Loucy (cell line): ENCODE measurements around the gene NTN1.
A peak's percentile ranks its signal among the peaks of the same experiment; 100 is the strongest.

Experiments
- H2AFZ ChIP-seq: fragments of 200-600 bp; sonication (generic); 2 replicates; pipeline ENCODE4 v1.6.0; 2016; ENCODE audit warnings: antibody characterized with exemption, mild to moderate bottlenecking, low read length, moderate library complexity
- H3F3A ChIP-seq: fragments of 200-600 bp; 2 replicates; pipeline ENCODE4 v1.6.0; 2016; ENCODE audit warnings: antibody characterized with exemption, low read depth, mild to moderate bottlenecking
- H3K27me3 ChIP-seq: fragments of 200-600 bp; sonication (generic); 2 replicates; pipeline ENCODE4 v1.6.1; 2014; ENCODE audit warnings: low read length, mild to moderate bottlenecking; ENCODE audit not compliant: insufficient read depth, poor library complexity, severe bottlenecking
- H3K36me3 ChIP-seq: fragments of 200-600 bp; sonication (generic); 2 replicates; pipeline ENCODE4 v1.6.1; 2016; ENCODE audit warnings: low read length; ENCODE audit not compliant: insufficient read depth
- H3K4me1 ChIP-seq: fragments of 200-600 bp; sonication (generic); 2 replicates; pipeline ENCODE4 v1.5.1; 2014; ENCODE audit warnings: low read length, mild to moderate bottlenecking; ENCODE audit not compliant: insufficient read depth, poor library complexity, severe bottlenecking
- H3K4me2 ChIP-seq: fragments of 200-600 bp; sonication (generic); 2 replicates; pipeline ENCODE4 v1.6.0; 2014; ENCODE audit warnings: antibody characterized with exemption, low read length, low read depth, mild to moderate bottlenecking; ENCODE audit not compliant: poor library complexity, severe bottlenecking
- H3K4me3 ChIP-seq: fragments of 200-600 bp; sonication (generic); 2 replicates; pipeline ENCODE4 v1.5.1; 2014; ENCODE audit warnings: low read length, mild to moderate bottlenecking, mixed read lengths; ENCODE audit not compliant: poor library complexity, severe bottlenecking
- H3K79me2 ChIP-seq: fragments of 200-600 bp; sonication (generic); 2 replicates; pipeline ENCODE4 v1.6.1; 2014; ENCODE audit warnings: low read length; ENCODE audit not compliant: insufficient read depth
- H3K9ac ChIP-seq: fragments of 200-600 bp; sonication (generic); 2 replicates; pipeline ENCODE4 v1.6.0; 2014; ENCODE audit warnings: mild to moderate bottlenecking, low read depth, low read length, moderate library complexity; ENCODE audit not compliant: poor library complexity, severe bottlenecking
- H3K9me2 ChIP-seq: fragments of 200-600 bp; sonication (generic); replicated peaks from 2 replicates; pipeline ENCODE4 v1.6.1; 2016; ENCODE audit warnings: low read depth, low read length, mixed read lengths
- H3K9me3 ChIP-seq: fragments of 200-600 bp; sonication (generic); 2 replicates; pipeline ENCODE4 v1.6.1; 2014; ENCODE audit warnings: mild to moderate bottlenecking, antibody characterized with exemption, low read length, low read depth; ENCODE audit not compliant: insufficient read depth
- H4K20me1 ChIP-seq: fragments of 200-600 bp; sonication (generic); 2 replicates; pipeline ENCODE4 v1.6.0; 2014; ENCODE audit warnings: antibody characterized with exemption, low read length, mild to moderate bottlenecking; ENCODE audit not compliant: insufficient read depth, poor library complexity, severe bottlenecking
- CTCF ChIP-seq: fragments of 200-600 bp; sonication (generic); conservative IDR thresholded peaks from 2 replicates; pipeline ENCODE4 v1.5.1; 2014; ENCODE audit warnings: mild to moderate bottlenecking, antibody characterized with exemption, low read length
- EZH2phosphoT487 ChIP-seq: fragments of 200-600 bp; IDR thresholded peaks from 2 replicates; pipeline ENCODE4 v1.6.1; 2018; ENCODE audit warnings: antibody characterized with exemption, mild to moderate bottlenecking, moderate library complexity, borderline replicate concordance

The NTN1 gene

GRCh38 chr17:9183306-9183705 is 162.0 kb downstream of the NTN1 start:
- Histone ChIP-seq H3K79me2 (no peaks in the 10 kb centered on the region), H3F3A (no peaks in the 10 kb centered on the region), H3K4me1 (peaks cover 18% of the 10 kb centered on the region), H3K9me3 (no peaks in the 10 kb centered on the region), H3K9ac (no peak overlapping the region), H3K27me3 (peaks cover 31% of the 10 kb centered on the region), H4K20me1 (peaks cover 4% of the 10 kb centered on the region), H3K4me2 (peak overlapping the region; percentile 45), H3K4me3 (no peak overlapping the region), H2AFZ (no peak overlapping the region), H3K36me3 (no peaks in the 10 kb centered on the region), H3K9me2 (no peaks in the 10 kb centered on the region)
- TF ChIP-seq CTCF (no peak), EZH2phosphoT487 (peak; percentile 57; the same call in 1 of the 2 replicates)

GRCh38 chr17:9185142-9185541 is 163.8 kb downstream of the NTN1 start:
- Histone ChIP-seq H3K27me3 (peaks cover 31% of the 10 kb centered on the region), H3K4me1 (peaks cover 18% of the 10 kb centered on the region)

GRCh38 chr17:9185688-9186284 is 164.5 kb downstream of the NTN1 start:
- peaks cover 4% of the 10 kb centered on the region for H4K20me1 ChIP-seq

More at GRCh38 chr17:9185142-9185541, 163.8 kb downstream of the NTN1 start:
- Histone ChIP-seq H3K4me3 (no peak overlapping the region), H3K36me3 (no peaks in the 10 kb centered on the region), H3K79me2 (no peaks in the 10 kb centered on the region), H3K4me2 (no peak overlapping the region), H3K9ac (no peak overlapping the region), H4K20me1 (peaks cover 4% of the 10 kb centered on the region), H3F3A (no peaks in the 10 kb centered on the region), H3K9me3 (no peaks in the 10 kb centered on the region), H3K9me2 (no peaks in the 10 kb centered on the region), H2AFZ (no peak overlapping the region)
- TF ChIP-seq CTCF (no peak), EZH2phosphoT487 (no peak)

More at GRCh38 chr17:9185688-9186284, 164.5 kb downstream of the NTN1 start:
- Histone ChIP-seq H3K79me2 (no peaks in the 10 kb centered on the region), H3K4me1 (peaks cover 18% of the 10 kb centered on the region), H3K36me3 (no peaks in the 10 kb centered on the region), H3K27me3 (peaks cover 31% of the 10 kb centered on the region), H2AFZ (no peak overlapping the region), H3K4me2 (no peak overlapping the region), H3K4me3 (no peak overlapping the region), H3K9ac (no peak overlapping the region), H3K9me2 (no peaks in the 10 kb centered on the region), H3F3A (no peaks in the 10 kb centered on the region), H3K9me3 (no peaks in the 10 kb centered on the region)
- TF ChIP-seq EZH2phosphoT487 (no peak), CTCF (no peak)
